GM12878 (cell line): ENCODE results near the gene HBA1. TPM values are rescaled to one million over a fixed set of nuclear protein-coding genes. Genes with fewer than 3 reads are reported as not detected.
"Not testable (repeated sequence)": the region's sequence is repeated elsewhere in the genome, so short reads cannot be mapped to it uniquely, and the experiment has no call there.

Source experiments
- ATAC-seq: fragments of 200-7000 bp; cut with Tn5 transposase; 3 replicates; pipeline ENCODE4 v1.9.1; 2020; ENCODE audit warnings: mild to moderate bottlenecking, moderate library complexity
- BruUV-seq: library from RNA; stranded (reverse); fragments of 400-500 nt; replicated peaks from 2 replicates; lab custom pipeline; 2021; lab: Mats Ljungman, UMichigan
- CTCF ChIA-PET: fragments of 300-600 bp; sonication (Branson Sonifier 250); formaldehyde crosslinking; extraction: SDS; loops from one replicate; lab custom pipeline; 2021; ENCODE audit warnings: inconsistent platforms; lab: Yijun Ruan, JAX
- POLR2A ChIA-PET: fragments of 350-600 bp; formaldehyde crosslinking; extraction: SDS; loops from one replicate; lab custom pipeline; 2021; ENCODE audit warnings: inconsistent platforms; lab: Charles Lee
- RAD21 ChIA-PET: fragments of 300-600 bp; sonication (Branson Sonifier 250); formaldehyde crosslinking; loops from one replicate; lab custom pipeline; 2023; ENCODE audit warnings: antibody characterized with exemption; ENCODE audit not compliant: unreplicated experiment; lab: Charles Lee
- SMC1A ChIA-PET: fragments of 300-600 bp; sonication (Branson Sonifier 250); formaldehyde crosslinking; loops from one replicate; lab custom pipeline; 2023; ENCODE audit not compliant: unreplicated experiment, uncharacterized antibody; lab: Charles Lee
- DNase-seq: peaks from one replicate; pipeline ENCODE4 v3.0.0-alpha.2; 2011; ENCODE audit warnings: low read depth, low spot score
- FAIRE-seq: peaks from 3 replicates; lab custom pipeline; 2011; peaks lifted over from hg19 to GRCh38; lab: Jason Lieb, UNC
- H2AFZ ChIP-seq: 2 replicates; pipeline ENCODE4 v1.6.0; 2011; ENCODE audit warnings: low read depth, low read length, control low read depth; ENCODE audit not compliant: control insufficient read depth
- H3K27ac ChIP-seq: 2 replicates; pipeline ENCODE4 v1.5.1; 2011; ENCODE audit warnings: control low read depth; ENCODE audit not compliant: control insufficient read depth, insufficient read depth
- H3K27me3 ChIP-seq, 2 experiments: replicated peaks in 1 of 2; 2 replicates each; pipeline versions ENCODE4 v1.6.0 to v1.6.1; 2011; ENCODE audit warnings: low read length in 1 of 2; ENCODE audit not compliant: control insufficient read depth in 2 of 2, insufficient read depth in 2 of 2
- H3K36me3 ChIP-seq, 2 experiments: 2 replicates each; pipeline ENCODE4 v1.5.1; 2011; ENCODE audit warnings: low read length in 1 of 2; ENCODE audit not compliant: control insufficient read depth in 2 of 2, insufficient read depth in 2 of 2
- H3K4me1 ChIP-seq: 2 replicates; pipeline ENCODE4 v1.6.1; 2011; ENCODE audit warnings: mild to moderate bottlenecking, low read length, moderate library complexity, mixed read lengths; ENCODE audit not compliant: control insufficient read depth, insufficient read depth
- H3K4me2 ChIP-seq: 2 replicates; pipeline ENCODE4 v1.6.0; 2011; ENCODE audit warnings: control low read depth; ENCODE audit not compliant: control insufficient read depth, insufficient read depth
- H3K4me3 ChIP-seq: fragments of 200-600 bp; sonication (generic); 2 replicates; pipeline ENCODE4 v1.5.1; 2016
- H3K79me2 ChIP-seq: 2 replicates; pipeline ENCODE4 v1.6.0; 2011; ENCODE audit warnings: low read length; ENCODE audit not compliant: control insufficient read depth, insufficient read depth
- H3K9ac ChIP-seq: 2 replicates; pipeline ENCODE4 v1.8.0; 2011; ENCODE audit warnings: low read length, control low read depth, mixed read lengths; ENCODE audit not compliant: control insufficient read depth, insufficient read depth
- H3K9me3 ChIP-seq: replicated peaks from 3 replicates; pipeline ENCODE4 v1.5.1; 2011; ENCODE audit warnings: mild to moderate bottlenecking, low read length; ENCODE audit not compliant: control insufficient read depth, insufficient read depth
- H4K20me1 ChIP-seq: 2 replicates; pipeline ENCODE4 v1.6.0; 2011; ENCODE audit not compliant: control insufficient read depth, insufficient read depth
- DPF2 ChIP-seq: fragments of 450-650 bp; IDR thresholded peaks from 2 replicates; pipeline ENCODE4 v1.6.1; 2017; ENCODE audit warnings: mild to moderate bottlenecking
- KLF5 ChIP-seq: fragments of 450-650 bp; IDR thresholded peaks from 2 replicates; pipeline ENCODE4 v1.6.1; 2014; ENCODE audit warnings: mild to moderate bottlenecking; ENCODE audit not compliant: partially characterized antibody
- RAD51 ChIP-seq: fragments of 450-650 bp; IDR thresholded peaks from 2 replicates; pipeline ENCODE4 v1.6.1; 2016; ENCODE audit warnings: moderate library complexity, mild to moderate bottlenecking, inconsistent platforms
- SIN3A ChIP-seq: IDR thresholded peaks from 2 replicates; pipeline ENCODE4 v1.6.1; 2012; ENCODE audit warnings: low read depth, low read length, improper control_type of control experiment
- SIX5 ChIP-seq: IDR thresholded peaks from 2 replicates; pipeline ENCODE4 v1.6.1; 2011; ENCODE audit warnings: mild to moderate bottlenecking, low read depth, low read length, moderate library complexity; ENCODE audit not compliant: severe bottlenecking
- STAT1 ChIP-seq: fragments of 450-650 bp; conservative IDR thresholded peaks from 2 replicates; pipeline ENCODE4 v1.6.1; 2014; ENCODE audit warnings: antibody characterized with exemption, mild to moderate bottlenecking
- STAT3 ChIP-seq: IDR thresholded peaks from 2 replicates; pipeline ENCODE4 v1.6.1; 2011; ENCODE audit warnings: low read depth, low read length, improper control_type of control experiment
- TCF12 ChIP-seq: IDR thresholded peaks from 2 replicates; pipeline ENCODE4 v1.6.1; 2011; ENCODE audit warnings: low read depth, mild to moderate bottlenecking, low read length
- WGBS: methylation state at CpG from one replicate; pipeline ENCODE4 v1.1.6; 2016; ENCODE audit warnings: low lambda C conversion rate; ENCODE audit not compliant: insufficient replicate concordance, insufficient coverage; ENCODE audit errors: missing lambda C conversion rate; 5-methylcytosine and 5-hydroxymethylcytosine counted together
- in situ Hi-C: fragments of 300-500 bp; cut with MboI; formaldehyde crosslinking; loops from 9 replicates; pipeline ENCODE4 v1.14.3; 2018; ENCODE audit warnings: mixed read lengths
- intact Hi-C: fragments of 100-400 bp; cut with micrococcal nuclease; formaldehyde crosslinking; loops from one replicate; pipeline ENCODE4 v1.14.2; 2022; ENCODE audit not compliant: unreplicated experiment
- polyA plus RNA-seq, 11 experiments: library from polyadenylated mRNA; depleted of rRNA in 4 of 11; unstranded in 6 of 11; stranded (reverse) in 5 of 11; fragments of >200 nt; fragmentation: Nextera tagmentation in 4 of 11; fragmentation: Illumina TruSeq in 1 of 11; extraction: Ambion mirVana in 4 of 11; extraction: Trizol in 1 of 11; gene quantifications; 1 replicate in 1 of 11; 2 replicates in 10 of 11; pipeline versions ENCODE4 v1.2.1 to v1.2.3, GENCODE V29; 2011 to 2016; ENCODE audit warnings: inconsistent platforms in 2 of 11, missing spikeins in 2 of 11, low read depth in 1 of 11
- total RNA-seq, 4 experiments: library from RNA; depleted of rRNA in 3 of 4; stranded (reverse); fragments of >200 nt in 3 of 4; fragmentation: Illumina TruSeq in 1 of 4; extraction: Trizol in 1 of 4; gene quantifications; 2 replicates each; pipeline versions ENCODE4 v1.2.1 to v1.2.3, GENCODE V29; 2013 to 2021
- TF ChIP-seq, protein P1 (sequence below): fragments of 150-350 bp; IDR thresholded peaks from 2 replicates; pipeline ENCODE4 v1.6.1; 2014; ENCODE audit warnings: mild to moderate bottlenecking, low read depth, low read length

HBA1 gene
- total and polyA plus RNA-seq, 10 of the 15 experiments (the other 5 are each of a cell fraction or from before 2014, with no cell fraction given), result 0.28 to 3.5 (median 0.83) TPM; not detected in 5

DNA sequence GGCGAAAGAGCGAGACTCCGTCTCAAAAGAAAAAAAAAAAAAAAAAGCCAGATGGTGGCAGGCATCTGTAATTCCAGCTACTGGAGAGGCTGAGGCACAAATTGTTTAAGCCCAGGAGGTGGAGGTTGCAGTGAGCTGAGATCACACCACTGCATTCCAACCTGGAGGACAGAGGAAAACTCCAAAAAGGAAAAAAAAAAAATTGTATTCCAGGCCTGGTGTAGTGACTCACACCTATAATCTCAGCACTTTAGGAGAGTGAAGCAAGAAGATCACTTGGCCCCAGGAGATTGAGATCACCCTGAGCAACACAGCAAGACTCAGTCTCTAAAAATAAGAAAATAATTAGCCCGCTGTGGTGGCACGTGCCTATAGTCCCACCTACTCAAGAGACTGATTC, 23.9 kb downstream of the HBA1 start (continued):
- TF ChIP-seq, protein P1, sequence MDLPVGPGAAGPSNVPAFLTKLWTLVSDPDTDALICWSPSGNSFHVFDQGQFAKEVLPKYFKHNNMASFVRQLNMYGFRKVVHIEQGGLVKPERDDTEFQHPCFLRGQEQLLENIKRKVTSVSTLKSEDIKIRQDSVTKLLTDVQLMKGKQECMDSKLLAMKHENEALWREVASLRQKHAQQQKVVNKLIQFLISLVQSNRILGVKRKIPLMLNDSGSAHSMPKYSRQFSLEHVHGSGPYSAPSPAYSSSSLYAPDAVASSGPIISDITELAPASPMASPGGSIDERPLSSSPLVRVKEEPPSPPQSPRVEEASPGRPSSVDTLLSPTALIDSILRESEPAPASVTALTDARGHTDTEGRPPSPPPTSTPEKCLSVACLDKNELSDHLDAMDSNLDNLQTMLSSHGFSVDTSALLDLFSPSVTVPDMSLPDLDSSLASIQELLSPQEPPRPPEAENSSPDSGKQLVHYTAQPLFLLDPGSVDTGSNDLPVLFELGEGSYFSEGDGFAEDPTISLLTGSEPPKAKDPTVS, result no peak
- no peak for TF ChIP-seq STAT1
- no peak for TF ChIP-seq RAD51
- TF ChIP-seq SIX5, result no peak

DNA sequence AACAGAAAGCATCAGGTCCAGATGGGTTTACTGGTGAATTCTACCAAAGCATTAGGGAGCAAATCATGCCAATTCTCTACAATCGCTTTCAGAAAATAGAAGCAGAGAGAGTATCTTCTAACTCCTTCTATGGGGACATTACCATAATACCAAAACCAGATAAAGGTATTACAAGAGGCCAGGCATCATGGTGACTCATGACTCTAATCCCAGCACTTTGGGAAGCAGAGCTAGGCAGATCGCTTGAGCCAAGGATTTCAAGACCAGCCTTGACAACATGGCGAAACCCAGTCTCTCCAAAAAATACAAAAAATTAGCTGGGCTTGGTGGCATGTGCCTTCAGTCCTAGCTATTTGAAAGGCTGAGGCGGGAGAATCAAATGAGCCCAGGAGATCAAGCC, 26.8 kb downstream of the HBA1 start:
- ChIA-PET POLR2A (interaction anchor here (1.1 kb wide), 1 partner anchor 25 kb away, joined by 3 read pairs; no protein-coding TSS in a partner anchor), RAD21 (no interaction called here), CTCF (interaction anchor here (1.0 kb wide), 1 partner anchor 97 kb away, joined by 3 read pairs; no protein-coding TSS in a partner anchor), SMC1A (no interaction called here)
- in situ Hi-C loops (no loop called here), intact Hi-C loops (no loop called here)
- DNase-seq, result no peak
- no peaks in the 10 kb centered on the region for H3K9me3 ChIP-seq
- FAIRE-seq, result no peak
- BruUV-seq, result no TSS peak
- no peak overlapping the region for H3K4me3 ChIP-seq
- TF ChIP-seq SIN3A (no peak), DPF2 (no peak), KLF5 (no peak), STAT3 (no peak), TCF12 (no peak)
- peaks cover 14 to 31% of the 10 kb centered on the region in 2 experiments for H3K36me3 ChIP-seq
- H2AFZ ChIP-seq, result no peak overlapping the region
- no peaks in the 10 kb centered on the region for H3K27me3 ChIP-seq
- ATAC-seq, result no peak
- no peak overlapping the region for H3K9ac ChIP-seq
- H3K79me2 ChIP-seq, result no peaks in the 10 kb centered on the region
- 95% methylated on average over 4 of the region's 4 CpGs for WGBS
- no peaks in the 10 kb centered on the region for H4K20me1 ChIP-seq
- no peaks in the 10 kb centered on the region for H3K4me1 ChIP-seq
- no peak overlapping the region for H3K4me2 ChIP-seq
- no peak overlapping the region for H3K27ac ChIP-seq

DNA sequence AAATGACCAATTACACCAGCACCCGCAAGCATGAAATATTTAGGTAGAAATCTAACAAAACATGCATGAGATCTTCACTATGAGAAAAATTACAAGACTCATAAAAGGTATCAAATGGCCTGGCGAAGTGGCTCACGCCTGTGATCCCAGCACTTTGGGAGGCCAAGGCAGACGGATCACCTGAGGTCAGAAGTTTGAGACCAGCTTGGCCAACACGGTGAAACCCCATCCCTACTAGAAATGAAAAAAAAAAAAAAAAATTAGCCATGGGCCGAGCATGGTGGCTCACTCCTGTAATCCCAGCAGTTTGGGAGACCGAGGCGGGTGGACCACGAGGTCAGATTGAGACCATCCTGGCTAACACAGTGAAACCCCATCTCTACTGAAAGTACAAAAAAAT, 27.6 kb downstream of the HBA1 start:
- SMC1A ChIA-PET, H3K4me3 ChIP-seq, CTCF ChIA-PET, in situ Hi-C loops, FAIRE-seq, H3K27ac ChIP-seq, H3K4me1 ChIP-seq, H3K27me3 ChIP-seq, H3K79me2 ChIP-seq, intact Hi-C loops, H3K9me3 ChIP-seq, H4K20me1 ChIP-seq, H3K9ac ChIP-seq, H2AFZ ChIP-seq, RAD21 ChIA-PET, BruUV-seq, DNase-seq, ATAC-seq, H3K4me2 ChIP-seq: not testable (repeated sequence)
- POLR2A ChIA-PET, result interaction anchor here (1.1 kb wide), 1 partner anchor 24 kb away, joined by 3 read pairs; no protein-coding TSS in a partner anchor
- H3K36me3 ChIP-seq, result peaks cover 12 to 31% of the 10 kb centered on the region in 2 experiments
- 97% methylated on average over 9 of the region's 9 CpGs for WGBS

DNA sequence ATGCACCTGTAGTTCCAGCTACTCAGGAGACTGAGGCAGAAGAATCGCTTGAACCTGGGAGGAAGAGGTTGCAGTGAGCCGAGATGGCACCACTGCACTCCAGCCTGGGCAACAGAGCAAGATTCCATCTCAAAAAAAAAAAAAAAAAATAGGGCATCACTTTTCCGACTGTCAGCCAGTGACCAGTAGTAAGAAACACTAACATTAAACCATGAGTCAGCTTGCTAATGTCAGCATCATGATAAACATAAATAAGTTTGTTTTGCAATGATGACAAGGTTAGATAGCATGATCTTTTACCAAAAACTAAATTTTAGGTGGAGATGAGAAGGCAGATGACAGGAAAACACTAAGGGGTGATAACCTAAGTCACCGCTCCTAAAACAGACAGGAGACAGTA, 32.9 kb downstream of the HBA1 start:
- intact Hi-C loops, H4K20me1 ChIP-seq, H3K4me1 ChIP-seq, SMC1A ChIA-PET, BruUV-seq, DNase-seq, H3K27me3 ChIP-seq, in situ Hi-C loops, H3K4me2 ChIP-seq, H3K79me2 ChIP-seq, H3K4me3 ChIP-seq, H3K27ac ChIP-seq, POLR2A ChIA-PET, H2AFZ ChIP-seq, H3K9ac ChIP-seq, H3K9me3 ChIP-seq, FAIRE-seq, ATAC-seq: not testable (repeated sequence)
- RAD21 ChIA-PET, result interaction anchor here (0.6 kb wide), 1 partner anchor 10 kb away, joined by 3 read pairs; no protein-coding TSS in a partner anchor
- CTCF ChIA-PET, result interaction anchor here (1.2 to 1.3 kb wide), 2 partner anchors 18 to 154 kb away, joined by 3 to 4 read pairs; no protein-coding TSS in a partner anchor
- H3K36me3 ChIP-seq, result peaks cover 22 to 29% of the 10 kb centered on the region in 2 experiments
- 97% methylated on average over 3 of the region's 4 CpGs for WGBS
